Right atrium auricular region (tissue), 2 donors: Measurements from ENCODE around the gene DNAI1. TPM values are rescaled to one million over a fixed set of nuclear protein-coding genes. Genes with fewer than 3 reads are reported as not detected.
"Not testable (repeated sequence)": the region's sequence is repeated elsewhere in the genome, so short reads cannot be mapped to it uniquely, and the experiment has no call there.

Experiments used
- DNase-seq: peaks from one replicate; pipeline ENCODE4 v3.0.0-alpha.2; 2019; ENCODE audit warnings: low spot score
- H3K27ac ChIP-seq, 2 donors: fragments of 200-600 bp; sonication (generic); 1 replicate in 1 of 2; 2 replicates in 1 of 2; pipeline ENCODE4 v1.5.1; 2016 to 2019
- H3K27me3 ChIP-seq, 2 donors: fragments of 200-600 bp; sonication (generic); one replicate each; pipeline versions ENCODE4 v1.5.1 to v1.6.0; 2017 to 2019
- H3K36me3 ChIP-seq: fragments of 200-600 bp; sonication (generic); one replicate; pipeline ENCODE4 v1.5.1; 2016
- H3K4me1 ChIP-seq, 2 donors: fragments of 200-600 bp; sonication (generic); one replicate each; pipeline versions ENCODE4 v1.5.1 to v1.6.0; 2017 to 2019
- H3K4me3 ChIP-seq, 2 donors: fragments of 200-600 bp; sonication (generic); 1 replicate in 1 of 2; 2 replicates in 1 of 2; pipeline ENCODE4 v1.5.1; 2017 to 2019; ENCODE audit warnings: mild to moderate bottlenecking in 1 of 2, moderate library complexity in 1 of 2
- H3K9me3 ChIP-seq, 2 donors: fragments of 200-600 bp; sonication (generic); one replicate each; pipeline ENCODE4 v1.5.1; 2019
- total RNA-seq, 2 donors: library from RNA; depleted of rRNA; stranded (reverse); fragments of >200 nt; gene quantifications; one replicate each; pipeline ENCODE4 v1.1.0, GENCODE V29; 2016
- TF ChIP-seq, protein P1 (sequence below), 2 donors: fragments of 200-600 bp; sonication (generic); IDR thresholded peaks; one replicate each; pipeline ENCODE4 v1.5.1; 2019; ENCODE audit warnings: antibody characterized with exemption in 2 of 2

The DNAI1 gene
- total RNA-seq, 2 donors from 2014 or later, result not detected

DNA sequence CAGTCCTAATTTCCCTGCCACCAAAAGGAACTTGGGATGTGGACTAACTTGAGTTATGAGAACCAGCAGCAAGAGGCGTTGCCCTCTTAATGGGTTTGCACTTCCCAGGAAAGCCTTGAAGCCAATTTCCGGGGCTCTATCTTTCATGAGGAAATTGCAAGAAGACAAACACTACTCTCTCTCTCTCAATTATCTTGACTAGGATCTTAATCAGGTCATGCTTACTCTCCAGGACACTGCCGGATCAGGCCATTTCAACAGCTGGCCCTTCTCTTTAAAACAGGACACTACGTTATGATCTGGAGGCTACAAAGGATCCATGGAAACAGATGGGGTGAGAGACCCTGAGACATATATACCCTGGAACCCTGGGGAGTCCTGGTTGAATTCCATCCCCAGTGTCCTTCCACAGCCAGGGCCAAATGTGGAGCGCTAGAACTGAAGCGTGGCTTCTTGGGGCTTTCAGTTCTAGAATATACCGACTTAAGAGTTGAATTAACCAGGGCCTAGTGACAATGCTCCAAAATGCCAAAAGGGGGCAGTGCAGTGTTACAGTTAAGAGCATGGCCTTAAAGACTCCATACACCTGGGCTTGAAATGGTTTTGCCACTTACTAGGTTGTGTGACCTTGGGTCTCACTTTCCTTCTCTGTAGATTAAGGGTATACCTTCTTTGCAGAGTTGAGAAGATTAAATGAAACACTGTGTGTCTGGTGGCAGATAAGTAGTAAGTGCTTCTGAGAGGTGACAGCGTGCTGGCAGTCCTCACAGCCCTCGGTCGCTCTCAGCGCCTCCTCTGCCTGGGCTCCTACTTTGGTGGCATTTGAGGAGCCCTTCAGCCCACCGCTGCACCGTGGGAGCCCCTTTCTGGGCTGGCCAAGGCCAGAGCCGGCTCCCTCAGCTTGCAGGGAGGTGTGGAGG lies 21.3 kb upstream of the DNAI1 start:
- TF ChIP-seq, protein P1, sequence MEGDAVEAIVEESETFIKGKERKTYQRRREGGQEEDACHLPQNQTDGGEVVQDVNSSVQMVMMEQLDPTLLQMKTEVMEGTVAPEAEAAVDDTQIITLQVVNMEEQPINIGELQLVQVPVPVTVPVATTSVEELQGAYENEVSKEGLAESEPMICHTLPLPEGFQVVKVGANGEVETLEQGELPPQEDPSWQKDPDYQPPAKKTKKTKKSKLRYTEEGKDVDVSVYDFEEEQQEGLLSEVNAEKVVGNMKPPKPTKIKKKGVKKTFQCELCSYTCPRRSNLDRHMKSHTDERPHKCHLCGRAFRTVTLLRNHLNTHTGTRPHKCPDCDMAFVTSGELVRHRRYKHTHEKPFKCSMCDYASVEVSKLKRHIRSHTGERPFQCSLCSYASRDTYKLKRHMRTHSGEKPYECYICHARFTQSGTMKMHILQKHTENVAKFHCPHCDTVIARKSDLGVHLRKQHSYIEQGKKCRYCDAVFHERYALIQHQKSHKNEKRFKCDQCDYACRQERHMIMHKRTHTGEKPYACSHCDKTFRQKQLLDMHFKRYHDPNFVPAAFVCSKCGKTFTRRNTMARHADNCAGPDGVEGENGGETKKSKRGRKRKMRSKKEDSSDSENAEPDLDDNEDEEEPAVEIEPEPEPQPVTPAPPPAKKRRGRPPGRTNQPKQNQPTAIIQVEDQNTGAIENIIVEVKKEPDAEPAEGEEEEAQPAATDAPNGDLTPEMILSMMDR (IDR thresholded peaks at IDR 0.05), result peak; percentile 60 to 82
- H3K4me1 ChIP-seq, result peaks cover 0 to 35% of the 10 kb centered on the region in 2 donors
- peak; percentile 66 for DNase-seq

DNA sequence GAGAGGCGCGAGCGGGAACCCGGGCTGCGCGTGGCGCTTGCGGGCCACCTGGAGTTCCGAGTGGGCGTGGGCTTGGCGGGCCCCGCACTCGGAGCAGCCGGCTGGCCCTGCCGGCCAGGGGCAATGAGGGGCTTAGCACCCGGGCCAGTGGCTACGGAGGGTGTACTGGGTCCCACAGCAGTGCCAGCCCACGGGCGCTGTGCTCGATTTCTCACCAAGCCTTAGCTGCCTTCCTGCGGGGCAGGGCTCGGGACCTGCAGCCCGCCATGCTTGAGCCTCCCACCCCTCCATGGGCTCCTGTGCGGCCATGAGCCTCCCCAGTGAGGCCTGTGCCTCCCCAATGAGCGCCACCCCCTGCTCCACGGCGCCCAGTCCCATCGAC lies 20.7 kb upstream of the DNAI1 start:
- not testable (repeated sequence) for H3K36me3 ChIP-seq, H3K4me3 ChIP-seq, H3K9me3 ChIP-seq, DNase-seq, H3K27me3 ChIP-seq, H3K27ac ChIP-seq
- H3K4me1 ChIP-seq, result peaks cover 0 to 35% of the 10 kb centered on the region in 2 donors

More for the DNA sequence above, 21.3 kb upstream of the DNAI1 start:
- no peaks in the 10 kb centered on the region for H3K27me3 ChIP-seq
- no peaks in the 10 kb centered on the region for H3K9me3 ChIP-seq
- no peak overlapping the region for H3K4me3 ChIP-seq
- H3K27ac ChIP-seq, result no peak overlapping the region
- H3K36me3 ChIP-seq, result no peaks in the 10 kb centered on the region

DNA sequence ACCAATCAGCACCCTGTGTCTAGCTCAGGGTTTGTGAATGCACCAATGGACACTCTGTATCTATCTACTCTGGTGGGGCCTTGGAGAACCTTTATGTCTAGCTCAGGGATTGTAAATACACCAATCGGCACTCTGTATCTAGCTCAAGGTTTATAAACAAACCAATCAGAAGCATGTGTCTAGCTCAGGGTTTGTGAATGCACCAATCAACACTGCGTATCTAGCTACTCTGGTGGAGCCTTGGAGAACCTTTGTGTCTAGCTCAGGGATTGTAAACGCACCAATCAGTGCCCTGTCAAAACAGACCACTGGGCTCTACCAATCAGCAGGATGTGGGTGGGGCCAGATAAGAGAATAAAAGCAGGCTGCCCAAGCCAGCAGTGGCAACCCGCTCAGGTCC lies 20.1 kb upstream of the DNAI1 start:
- not testable (repeated sequence) for H3K36me3 ChIP-seq, H3K9me3 ChIP-seq, H3K4me3 ChIP-seq, H3K27ac ChIP-seq, DNase-seq, H3K27me3 ChIP-seq
- peaks cover 0 to 36% of the 10 kb centered on the region in 2 donors for H3K4me1 ChIP-seq

DNA sequence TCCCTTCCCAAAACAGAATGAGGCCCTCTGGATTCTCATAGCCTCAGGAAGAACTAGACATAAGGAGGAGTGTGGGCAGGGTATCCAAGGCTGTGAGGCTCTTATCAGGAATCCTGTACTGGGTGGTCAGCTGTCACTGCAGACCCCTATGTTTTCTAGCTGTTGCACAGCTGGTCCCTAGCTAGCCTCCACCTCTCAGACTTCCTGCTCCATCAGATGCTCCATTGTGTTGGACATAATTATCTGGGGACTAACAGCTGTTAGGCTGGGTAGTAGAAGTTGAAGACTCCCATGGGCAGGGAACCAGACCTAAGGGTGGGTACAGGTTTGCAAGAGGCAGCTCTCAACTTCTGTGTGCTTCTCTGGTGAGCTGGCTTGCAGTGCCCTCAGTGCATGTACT lies 18.6 kb upstream of the DNAI1 start:
- H3K27me3 ChIP-seq, result no peaks in the 10 kb centered on the region
- TF ChIP-seq, protein P1 (IDR thresholded peaks at IDR 0.05), result no peak
- peaks cover 0 to 51% of the 10 kb centered on the region in 2 donors for H3K4me1 ChIP-seq
- no peak overlapping the region for H3K4me3 ChIP-seq
- no peaks in the 10 kb centered on the region for H3K36me3 ChIP-seq
- H3K27ac ChIP-seq, result no peak overlapping the region
- DNase-seq, result no peak
- H3K9me3 ChIP-seq, result no peaks in the 10 kb centered on the region

DNA sequence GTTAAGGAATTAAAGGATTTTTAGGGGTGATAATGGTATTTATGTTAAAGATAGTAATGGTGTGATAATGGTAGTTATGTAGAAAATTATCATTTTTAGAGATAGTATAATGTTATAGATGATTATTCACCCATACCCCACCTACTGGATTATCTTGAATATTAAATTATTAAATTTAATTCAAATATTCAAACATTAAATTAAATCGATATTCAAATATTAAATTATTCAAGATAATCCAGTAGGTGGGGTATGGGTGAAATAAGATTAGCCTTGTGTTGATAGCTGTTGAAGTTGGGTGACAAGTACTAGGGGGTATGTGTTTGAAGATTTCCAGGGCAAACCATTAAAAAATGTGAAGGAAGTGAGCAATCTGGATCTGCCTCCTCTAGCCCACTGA lies 15.8 kb upstream of the DNAI1 start:
- H3K36me3 ChIP-seq, result no peaks in the 10 kb centered on the region
- no peak overlapping the region for H3K27ac ChIP-seq
- no peak overlapping the region for H3K4me3 ChIP-seq
- H3K4me1 ChIP-seq, result peaks cover 0 to 59% of the 10 kb centered on the region in 2 donors
- H3K27me3 ChIP-seq, result no peaks in the 10 kb centered on the region
- no peaks in the 10 kb centered on the region for H3K9me3 ChIP-seq
- TF ChIP-seq, protein P1 (IDR thresholded peaks at IDR 0.05), result no peak
- DNase-seq, result no peak

DNA sequence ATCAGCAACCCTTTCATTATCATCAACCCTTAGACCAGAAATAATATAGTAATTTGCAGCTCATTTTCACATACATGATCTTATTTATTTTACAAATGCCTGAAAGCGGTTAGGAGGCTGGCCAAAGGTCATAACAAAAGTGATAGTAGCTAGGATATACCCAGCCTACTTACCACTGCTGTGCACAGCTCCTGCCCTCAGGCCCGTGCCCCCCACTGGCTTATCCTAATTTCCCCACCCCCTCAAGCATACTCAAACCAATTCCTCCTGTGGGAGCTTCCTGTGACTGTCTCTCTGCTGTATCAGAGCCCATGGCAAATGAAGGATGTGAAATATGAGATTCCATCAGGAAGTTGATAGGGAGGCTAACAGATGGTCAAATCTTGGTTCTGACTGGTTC lies 15.1 kb upstream of the DNAI1 start:
- no peak overlapping the region for H3K4me3 ChIP-seq
- TF ChIP-seq, protein P1 (IDR thresholded peaks at IDR 0.05), result no peak
- no peak overlapping the region for H3K27ac ChIP-seq
- H3K4me1 ChIP-seq, result peaks cover 0 to 55% of the 10 kb centered on the region in 2 donors
- H3K9me3 ChIP-seq, result no peaks in the 10 kb centered on the region
- no peaks in the 10 kb centered on the region for H3K27me3 ChIP-seq
- no peaks in the 10 kb centered on the region for H3K36me3 ChIP-seq
- DNase-seq, result no peak
